ENCODE results near the gene STK31.

DNA sequence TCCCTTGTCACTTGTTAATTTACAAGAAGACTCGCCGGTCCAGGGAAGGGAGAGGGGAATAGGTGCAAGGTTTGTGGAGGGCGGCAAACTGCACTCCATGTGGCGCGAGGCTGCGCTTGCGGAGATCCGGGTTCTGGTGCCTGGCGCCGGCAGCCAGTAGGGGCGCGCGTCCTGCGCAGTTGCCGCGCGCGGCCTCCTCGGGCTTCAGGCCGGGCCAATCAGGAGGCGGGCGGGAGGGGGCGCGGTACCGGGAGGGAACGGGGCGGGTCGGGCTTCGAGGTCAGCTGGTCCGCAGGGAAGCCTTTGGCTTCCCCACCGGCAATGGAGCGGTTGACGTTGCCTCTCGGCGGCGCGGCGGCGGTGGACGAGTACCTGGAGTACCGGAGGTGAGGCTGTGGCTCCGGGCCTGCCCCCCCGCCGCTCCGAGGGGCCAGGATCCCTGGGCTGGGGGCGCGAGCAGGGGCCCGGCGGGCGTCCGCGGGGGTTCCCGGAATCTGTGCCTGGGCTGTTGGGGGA is 30.1 kb upstream of the STK31 start, which contains the start of gene FAM221A:
- TF ChIP-seq EZH2 (IDR thresholded peaks at IDR 0.05; ENCODE audit: low read length, missing control alignments): no peak
- TF ChIP-seq CTCF (conservative IDR thresholded peaks at IDR 0.05 in 1 of 2, IDR thresholded peaks at IDR 0.05 in 1 of 2; ENCODE audit: low read depth in 1 of 2, low read length in 2 of 2): peak; percentile 58 to 64
